ENCODE results near the gene RPLP2. TPM values are rescaled to one million over a fixed set of nuclear protein-coding genes. Genes with fewer than 3 reads are reported as not detected.

Gene RPLP2
- total and polyA plus RNA-seq, 2 donors (not counting 1 experiment from before 2014, with no cell fraction given) = 525 to 3,947 TPM

DNA sequence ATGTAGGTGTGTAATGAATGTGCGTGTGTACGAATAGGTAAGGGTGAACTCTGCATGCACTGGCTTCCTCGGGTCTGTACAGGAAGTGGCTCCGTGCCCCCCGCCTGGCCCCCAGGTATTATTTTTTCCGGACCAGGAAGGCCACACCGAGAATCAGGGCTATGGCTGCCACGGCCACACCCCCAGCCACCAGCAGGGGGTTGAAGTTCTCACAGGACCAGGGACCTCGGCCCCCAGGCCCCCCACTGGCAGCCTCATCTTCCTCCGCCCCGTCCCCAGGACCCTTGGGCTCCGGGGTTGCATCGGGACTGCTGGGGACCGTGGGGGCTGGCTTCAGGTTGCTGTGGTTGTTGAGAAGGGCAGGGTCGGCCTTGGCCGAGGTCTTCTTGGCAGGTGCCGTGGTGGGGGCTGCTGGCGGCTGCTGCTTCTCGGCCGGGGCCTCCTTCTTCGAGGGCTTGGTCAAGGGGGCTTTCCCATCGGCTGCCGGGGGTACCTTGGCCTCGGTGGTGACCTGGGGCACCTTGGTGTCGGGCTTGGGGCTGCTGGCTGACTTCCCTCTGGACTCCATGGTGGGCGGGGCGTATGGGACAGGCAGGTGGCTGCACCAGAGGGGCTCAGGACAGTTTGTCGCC is 21.6 kb upstream of the RPLP2 start:
- peaks cover 10 to 20% of the 10 kb centered on the region in 2 donors for H3K4me1 ChIP-seq (ENCODE audit: control insufficient read depth in 2 of 2, insufficient read depth in 2 of 2, low read length in 2 of 2)
- CTCF ChIA-PET = no interaction called here
- peaks cover 0 to 24% (median 5%) of the 10 kb centered on the region in 4 experiments for H3K27me3 ChIP-seq (replicated peaks in 1 of 4; ENCODE audit: control extremely low read depth in 1 of 4, control insufficient read depth in 3 of 4, insufficient read depth in 4 of 4, low read length in 3 of 4)
- peaks cover 0 to 7% of the 10 kb centered on the region in 2 experiments for H3K36me3 ChIP-seq (replicated peaks in 1 of 2; ENCODE audit: control extremely low read depth in 1 of 2, control insufficient read depth in 1 of 2, extremely low read depth in 1 of 2, insufficient read depth in 2 of 2, low read length in 1 of 2)
- no peak overlapping the region for H3K4me3 ChIP-seq (ENCODE audit: control extremely low read depth in 1 of 5, extremely low read depth in 1 of 5, insufficient read depth in 1 of 5, low read depth in 2 of 5, low read length in 4 of 5)
- no peak overlapping the region for H2AFZ ChIP-seq (ENCODE audit: insufficient read depth, low read depth, low read length, poor library complexity, severe bottlenecking)
- H3K9ac ChIP-seq (ENCODE audit: low read length) = no peak overlapping the region
- H3K27ac Mint-ChIP-seq = no peak overlapping the region
- 58% methylated on average over 28 of the region's 28 CpGs for WGBS (ENCODE audit: insufficient coverage)
- H3K27ac ChIP-seq (ENCODE audit: low read length in 2 of 2) = no peak overlapping the region
- peaks cover 0 to 3% (median 0%) of the 10 kb centered on the region in 3 donors for H3K9me3 ChIP-seq (ENCODE audit: control extremely low read depth in 1 of 3, control insufficient read depth in 2 of 3, insufficient read depth in 1 of 3, low read length in 2 of 3)
- ATAC-seq (ENCODE audit: low read depth) (no peak), DNase-seq (no peak)
- H3K79me2 ChIP-seq (ENCODE audit: control insufficient read depth, insufficient read depth, low read length) = peaks cover 5% of the 10 kb centered on the region
- POLR2A ChIA-PET = no interaction called here
- intact Hi-C loops (cut with micrococcal nuclease) = no loop called here
- no peak overlapping the region for H3K4me2 ChIP-seq (replicated peaks; ENCODE audit: low read depth, low read length, poor library complexity, severe bottlenecking)
- H3K27me3 Mint-ChIP-seq = no peaks in the 10 kb centered on the region
- TF ChIP-seq CTCF (IDR thresholded peaks at IDR 0.05) = no peak
- no peak for TF ChIP-seq EZH2 (IDR thresholded peaks at IDR 0.05; ENCODE audit: borderline replicate concordance, insufficient read depth, low read depth, low read length, poor library complexity, severe bottlenecking)
- no peaks in the 10 kb centered on the region for H3K9me3 Mint-ChIP-seq (ENCODE audit: insufficient read depth)
- peaks cover 4% of the 10 kb centered on the region for H3K4me1 Mint-ChIP-seq
- H4K20me1 ChIP-seq (ENCODE audit: control insufficient read depth, insufficient read depth, low read length, poor library complexity, severe bottlenecking) = peaks cover 29% of the 10 kb centered on the region
- H3K4me3 Mint-ChIP-seq = no peak overlapping the region
